Heart left ventricle (tissue), 16 donors: Measurements from ENCODE around the gene CHMP2A. TPM values are rescaled to one million over a fixed set of nuclear protein-coding genes. Genes with fewer than 3 reads are reported as not detected.

Experiments used
- ATAC-seq, 4 donors: fragments of 200-7000 bp; cut with Tn5 transposase; one replicate each; pipeline ENCODE4 v1.9.1; 2020 to 2022; ENCODE audit warnings: moderate library complexity in 4 of 4, mild to moderate bottlenecking in 3 of 4, moderate number of reproducible peaks in 1 of 4
- DNase-seq, 5 donors: peaks; one replicate each; pipeline ENCODE4 v3.0.0-alpha.2; 2020
- H3K27ac ChIP-seq, 12 donors: fragments of 200-600 bp; sonication (generic) in 4 of 12; one replicate each; pipeline versions ENCODE4 v1.5.0 to v1.8.0; 2016 to 2022; ENCODE audit warnings: mild to moderate bottlenecking in 2 of 12
- H3K27me3 ChIP-seq, 9 donors: fragments of 200-600 bp; sonication (generic) in 2 of 9; one replicate each; pipeline versions ENCODE4 v1.5.1 to v1.8.0; 2016 to 2022; ENCODE audit warnings: mild to moderate bottlenecking in 3 of 9
- H3K36me3 ChIP-seq, 9 donors: fragments of 200-600 bp; sonication (generic) in 2 of 9; one replicate each; pipeline versions ENCODE4 v1.5.0 to v1.8.0; 2018 to 2022; ENCODE audit warnings: mild to moderate bottlenecking in 2 of 9
- H3K4me1 ChIP-seq, 12 donors: fragments of 200-600 bp; sonication (generic) in 4 of 12; one replicate each; pipeline versions ENCODE4 v1.5.0 to v1.8.0; 2016 to 2022; ENCODE audit warnings: mild to moderate bottlenecking in 3 of 12
- H3K4me3 ChIP-seq, 12 donors: fragments of 200-600 bp; sonication (generic) in 4 of 12; one replicate each; pipeline versions ENCODE4 v1.5.0 to v1.8.0; 2017 to 2022; ENCODE audit warnings: mild to moderate bottlenecking in 9 of 12, moderate library complexity in 4 of 12
- H3K9me3 ChIP-seq, 12 donors: fragments of 200-600 bp; sonication (generic) in 4 of 12; one replicate each; pipeline versions ENCODE4 v1.5.0 to v1.8.0; 2016 to 2022; ENCODE audit warnings: mild to moderate bottlenecking in 1 of 12
- POLR2A ChIP-seq, 2 donors: fragments of 450-650 bp; IDR thresholded peaks; one replicate each; pipeline ENCODE4 v1.6.1; 2017; ENCODE audit warnings: antibody characterized with exemption in 2 of 2, mild to moderate bottlenecking in 2 of 2, moderate library complexity in 2 of 2
- WGBS, 4 donors: extraction: QIAGEN DNeasy Blood & Tissue Kit in 2 of 4; methylation state at CpG; one replicate each; pipeline versions ENCODE4 v1.1.5 to v1.1.7; 2013 to 2018; 5-methylcytosine and 5-hydroxymethylcytosine counted together
- intact Hi-C, 10 donors: fragments of 100-400 bp; cut with DNase I; formaldehyde crosslinking; loops; one replicate each; pipeline versions ENCODE4 v1.11.1 to v1.14.2; 2022
- polyA plus RNA-seq, 2 donors: library from polyadenylated mRNA; stranded (reverse); fragments of 200-250 nt; gene quantifications; one replicate each; pipeline ENCODE4 v1.2.3, GENCODE V29; 2013
- total RNA-seq, 9 donors: library from RNA; depleted of rRNA in 2 of 9; stranded (reverse); fragments of >200 nt in 2 of 9; fragmentation: NEBNext Ultra II Directional in 3 of 9; extraction: Animal tissue kit (Norgen Biotek cat#: 25700) in 3 of 9; gene quantifications; one replicate each; pipeline versions ENCODE4 v1.1.0 to v1.2.4, GENCODE V29; 2016 to 2023
- TF ChIP-seq, protein P1 (sequence below), 12 donors: fragments of 200-600 bp; sonication (generic) in 4 of 12; IDR thresholded peaks; one replicate each; pipeline versions ENCODE4 v1.5.0 to v1.8.0; 2018 to 2022; ENCODE audit warnings: antibody characterized with exemption in 12 of 12, mild to moderate bottlenecking in 5 of 12
- donor health status: ischemic (EF 13 %, LVEDD 7.1; RV severe dilation, severe dysfunction).
- donor health status: healthy with polysubstance abuse.
- donor health status: DM: no; HTN: yes; CAD: no.
- donor health status: DM: no; HTN: no; CAD: no.
- donor health status: ischemic (EF 25% LVEDD 6.9; RV normal size, moderate dysfunction).
- donor health status: ischemic (EF 25% LVEDD 5.7; RV mildly dilated, moderate dysfunction).
- donor health status: healthy.
- donor health status: DM: yes; HTN: yes; CAD: no.
- donor health status: ischemic (EF 35%, LVEDD 5.7; RV mildly dilated, moderate dysfunction).
- donor health status: nonischemic (EF 11% LVEDD 7.7; RV severe dilation, severe dysfunction).
- donor health status: DM: yes; HTN: yes; CAD: no.
- donor health status: PGD.
- donor health status: ischemic (EF 29% LVEDD 5.4; RV normal size, mild dysfunction).
- donor health status: nonischemic (EF 23%, LVEDD 6.1; RV moderate dilation, normal function).

The CHMP2A gene
- total and polyA plus RNA-seq, 11 donors, result 113 to 266 (median 138) TPM

DNA sequence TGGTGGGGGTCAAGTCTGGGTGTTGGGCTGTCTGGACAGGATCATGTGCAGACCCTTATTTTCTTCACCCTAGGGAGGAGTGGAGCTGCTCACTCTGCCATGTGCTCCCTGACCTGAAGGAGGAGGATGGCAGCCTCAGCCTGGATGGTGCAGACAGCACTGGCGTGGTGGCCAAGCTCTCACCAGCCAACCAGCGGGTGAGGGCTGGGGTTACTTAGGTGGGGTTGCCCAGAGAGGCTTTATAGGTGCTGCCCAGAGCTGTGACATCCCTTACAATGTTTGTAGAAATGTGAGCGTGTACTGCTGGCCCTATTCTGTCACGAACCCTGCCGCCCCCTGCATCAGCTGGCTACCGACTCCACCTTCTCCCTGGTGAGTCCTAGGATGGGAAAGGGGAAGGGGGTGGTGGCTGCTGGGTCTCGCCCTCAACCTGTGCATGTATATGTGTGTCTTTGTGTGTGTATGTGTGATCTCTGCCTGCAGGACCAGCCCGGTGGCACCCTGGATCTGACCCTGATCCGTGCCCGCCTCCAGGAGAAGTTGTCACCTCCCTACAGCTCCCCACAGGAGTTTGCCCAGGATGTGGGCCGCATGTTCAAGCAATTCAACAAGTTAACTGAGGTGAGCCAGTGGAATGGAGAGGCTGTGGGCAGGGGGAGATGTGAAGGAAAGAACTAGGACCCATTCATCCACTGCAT lies 5.1 kb downstream of the CHMP2A start:
- intact Hi-C loops, result no loop called here
- ATAC-seq (no peak), DNase-seq (no peak)
- TF ChIP-seq, protein P1, sequence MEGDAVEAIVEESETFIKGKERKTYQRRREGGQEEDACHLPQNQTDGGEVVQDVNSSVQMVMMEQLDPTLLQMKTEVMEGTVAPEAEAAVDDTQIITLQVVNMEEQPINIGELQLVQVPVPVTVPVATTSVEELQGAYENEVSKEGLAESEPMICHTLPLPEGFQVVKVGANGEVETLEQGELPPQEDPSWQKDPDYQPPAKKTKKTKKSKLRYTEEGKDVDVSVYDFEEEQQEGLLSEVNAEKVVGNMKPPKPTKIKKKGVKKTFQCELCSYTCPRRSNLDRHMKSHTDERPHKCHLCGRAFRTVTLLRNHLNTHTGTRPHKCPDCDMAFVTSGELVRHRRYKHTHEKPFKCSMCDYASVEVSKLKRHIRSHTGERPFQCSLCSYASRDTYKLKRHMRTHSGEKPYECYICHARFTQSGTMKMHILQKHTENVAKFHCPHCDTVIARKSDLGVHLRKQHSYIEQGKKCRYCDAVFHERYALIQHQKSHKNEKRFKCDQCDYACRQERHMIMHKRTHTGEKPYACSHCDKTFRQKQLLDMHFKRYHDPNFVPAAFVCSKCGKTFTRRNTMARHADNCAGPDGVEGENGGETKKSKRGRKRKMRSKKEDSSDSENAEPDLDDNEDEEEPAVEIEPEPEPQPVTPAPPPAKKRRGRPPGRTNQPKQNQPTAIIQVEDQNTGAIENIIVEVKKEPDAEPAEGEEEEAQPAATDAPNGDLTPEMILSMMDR (IDR thresholded peaks at IDR 0.05), result no peak
- no peak for TF ChIP-seq POLR2A (IDR thresholded peaks at IDR 0.05)
- H3K4me1 ChIP-seq, result peaks cover 16 to 42% (median 33%) of the 10 kb centered on the region in 12 donors
- H3K4me3 ChIP-seq, result no peak overlapping the region
- no peak overlapping the region for H3K27ac ChIP-seq
- H3K9me3 ChIP-seq, result no peaks in the 10 kb centered on the region
- no peaks in the 10 kb centered on the region for H3K27me3 ChIP-seq
- H3K36me3 ChIP-seq, result peaks cover 0 to 82% (median 69%) of the 10 kb centered on the region in 9 donors
- 81 to 90% (median 87%) methylated on average over 8 to 11 of the region's 11 CpGs for WGBS, 4 donors

GRCh38 chr19:58548859-58549663 lies 5.8 kb downstream of the CHMP2A start:
- peaks cover 15 to 36% (median 28%) of the 10 kb centered on the region in 12 donors for H3K4me1 ChIP-seq
- no peaks in the 10 kb centered on the region for H3K9me3 ChIP-seq

GRCh38 chr19:58547323-58548312 lies 7.3 kb downstream of the CHMP2A start:
- H3K27me3 ChIP-seq, result no peaks in the 10 kb centered on the region
- TF ChIP-seq, protein P1 (IDR thresholded peaks at IDR 0.05), result no peak
- TF ChIP-seq POLR2A (IDR thresholded peaks at IDR 0.05), result no peak
- H3K4me1 ChIP-seq, result peaks cover 12 to 36% (median 25%) of the 10 kb centered on the region in 12 donors
- WGBS, 4 donors, result 86 to 91% (median 88%) methylated on average over 15 to 18 of the region's 18 CpGs
- intact Hi-C loops, result no loop called here
- H3K27ac ChIP-seq, result no peak overlapping the region
- peak overlapping the region in 1 of 12 donors; percentile 12 for H3K4me3 ChIP-seq
- peaks cover 0 to 70% (median 61%) of the 10 kb centered on the region in 9 donors for H3K36me3 ChIP-seq
- ATAC-seq (no peak), DNase-seq (peak in 1 of 5 donors; percentile 17)
- no peaks in the 10 kb centered on the region for H3K9me3 ChIP-seq

More at GRCh38 chr19:58548859-58549663, 5.8 kb downstream of the CHMP2A start:
- intact Hi-C loops, result no loop called here
- TF ChIP-seq POLR2A (IDR thresholded peaks at IDR 0.05), result no peak
- TF ChIP-seq, protein P1 (IDR thresholded peaks at IDR 0.05), result no peak
- H3K27ac ChIP-seq, result no peak overlapping the region
- no peaks in the 10 kb centered on the region for H3K27me3 ChIP-seq
- DNase-seq (peak in 1 of 5 donors; percentile 27), ATAC-seq (no peak)
- no peak overlapping the region for H3K4me3 ChIP-seq
- WGBS, 4 donors, result 90 to 93% (median 92%) methylated on average over 19 to 20 of the region's 20 CpGs
- H3K36me3 ChIP-seq, result peaks cover 0 to 82% (median 69%) of the 10 kb centered on the region in 9 donors
